ENCODE data around the gene CTDP1. TPM values are rescaled to one million over a fixed set of nuclear protein-coding genes. Genes with fewer than 3 reads are reported as not detected.

Gene CTDP1
- 12.1 and 14.7 TPM in 2 replicates for total RNA-seq (2014; rRNA removed; shearing (Covaris generic); ENCODE audit: low replicate concordance)

DNA sequence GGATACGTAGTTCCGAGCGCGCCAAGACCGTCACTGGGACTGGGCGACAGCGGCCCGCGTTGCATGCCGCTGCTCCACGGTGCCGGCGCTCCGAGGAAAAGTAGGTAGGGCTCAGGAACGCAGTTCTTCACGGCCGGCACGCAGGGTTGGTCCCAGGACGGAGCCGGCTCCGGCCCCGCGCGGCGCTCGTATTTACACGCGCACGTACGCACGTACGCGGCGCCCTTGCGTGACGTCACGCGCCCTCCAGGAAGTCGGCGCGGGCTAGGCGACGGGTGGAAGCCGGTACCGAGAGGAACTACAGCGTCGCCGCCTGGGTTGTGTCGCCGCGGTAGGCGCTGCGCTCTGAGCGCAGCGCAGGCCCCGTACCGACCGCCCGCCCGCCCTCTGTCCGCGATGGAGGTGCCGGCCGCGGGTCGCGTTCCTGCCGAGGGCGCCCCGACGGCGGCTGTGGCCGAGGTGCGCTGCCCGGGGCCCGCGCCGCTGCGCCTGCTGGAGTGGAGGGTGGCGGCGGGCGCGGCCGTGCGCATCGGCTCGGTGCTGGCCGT is at the start of gene CTDP1:
Gene CTDP1, plus strand, starts transcription at position 252 of the 548 bp plus-strand sequence. Its CDS starts 145 bp downstream, at position 397.
- DNase-seq (ENCODE audit: low read depth) = peak; percentile 90
- in situ Hi-C loops (cut with HindIII; ENCODE audit: low pct_unique_long_range_greater_than_20kb, low sequenced_read_pairs) = no loop called here

DNA sequence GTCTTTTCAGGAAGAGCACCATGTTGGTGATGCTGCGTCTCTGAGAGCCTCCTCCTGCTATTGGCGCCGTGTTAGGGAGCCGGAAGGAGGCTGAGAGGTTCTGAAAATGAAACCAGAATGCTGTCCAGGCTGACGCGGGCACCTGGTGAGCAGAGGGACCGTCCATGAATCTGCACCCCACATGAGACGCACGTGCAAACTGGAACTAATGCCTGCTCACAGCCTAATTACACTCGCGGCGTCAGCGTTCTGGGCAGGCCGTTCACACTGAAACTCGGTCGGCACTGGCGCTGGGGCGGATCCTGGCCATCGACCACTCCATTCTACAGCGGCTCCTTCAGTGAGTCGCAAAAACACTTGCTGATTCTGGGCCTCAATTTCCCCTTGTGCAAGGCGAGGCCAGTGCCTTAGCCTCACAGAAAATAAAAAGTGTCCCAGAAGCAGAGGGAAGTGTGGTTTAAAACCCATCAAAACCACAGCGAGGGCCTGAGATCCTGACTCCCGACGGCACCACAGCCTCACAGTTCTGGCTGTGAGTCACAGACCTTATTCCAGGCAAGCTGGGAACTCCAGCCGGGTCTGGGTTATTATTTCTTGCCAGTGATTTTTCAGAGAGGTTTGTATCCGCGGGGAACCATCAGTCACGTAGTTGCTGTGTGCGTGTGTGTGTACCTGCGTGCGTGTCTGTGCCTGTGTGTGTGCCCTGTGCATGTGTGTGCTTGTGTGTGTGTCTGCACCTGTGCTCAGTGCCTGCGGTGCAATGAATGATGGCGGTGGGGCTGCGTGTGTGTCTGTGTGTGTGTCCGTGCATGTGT is 49.1 kb upstream of the CTDP1 start:
- no peak for DNase-seq (ENCODE audit: low read depth)
- in situ Hi-C loops (cut with HindIII; ENCODE audit: low pct_unique_long_range_greater_than_20kb, low sequenced_read_pairs) = no loop called here

DNA sequence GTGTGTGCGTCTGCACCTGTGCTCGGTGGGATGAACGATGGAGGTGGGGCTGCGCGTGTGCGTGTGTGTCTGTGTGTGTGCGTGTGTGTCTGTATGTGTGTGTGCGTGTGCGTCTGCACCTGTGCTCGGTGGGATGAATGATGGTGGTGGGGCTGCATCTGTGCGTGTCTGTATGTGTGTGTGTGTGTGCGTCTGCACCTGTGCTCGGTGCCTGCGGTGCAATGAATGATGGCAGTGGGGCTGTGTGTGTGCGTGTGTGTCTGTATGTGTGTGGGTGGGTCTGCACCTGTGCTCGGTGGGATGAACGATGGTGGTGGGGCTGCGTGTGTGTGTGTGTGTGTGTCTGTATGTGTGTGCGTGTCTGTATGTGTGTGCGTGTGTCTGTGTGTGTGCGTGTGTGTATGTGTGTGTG is 48.5 kb upstream of the CTDP1 start:
- in situ Hi-C loops (cut with HindIII; ENCODE audit: low pct_unique_long_range_greater_than_20kb, low sequenced_read_pairs) = no loop called here
- no peak for DNase-seq (ENCODE audit: low read depth)

GRCh38 chr18:79631761-79632446 is 47.7 kb upstream of the CTDP1 start:
- in situ Hi-C loops (cut with HindIII; ENCODE audit: low pct_unique_long_range_greater_than_20kb, low sequenced_read_pairs) = no loop called here
- DNase-seq (ENCODE audit: low read depth) = no peak

DNA sequence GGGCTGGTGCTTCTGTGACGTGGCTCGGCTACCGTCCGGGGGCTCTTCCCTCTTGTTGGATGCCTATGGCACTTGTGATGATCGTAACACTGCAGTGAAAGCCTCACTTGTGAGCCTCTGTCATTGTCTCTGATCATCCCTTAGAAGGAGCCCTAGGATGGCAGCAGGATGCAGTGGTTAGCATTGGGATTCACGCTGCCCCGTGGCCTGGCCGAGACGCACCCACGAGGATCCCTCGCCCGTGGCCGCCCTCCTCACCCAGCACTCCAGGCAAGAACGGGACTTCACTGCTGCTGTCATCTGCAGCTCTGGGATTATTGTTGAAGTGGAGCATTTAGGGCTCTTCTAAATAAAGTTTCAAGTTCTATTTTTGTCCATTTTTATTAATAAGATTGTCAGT is 46.8 kb upstream of the CTDP1 start:
- in situ Hi-C loops (cut with HindIII; ENCODE audit: low pct_unique_long_range_greater_than_20kb, low sequenced_read_pairs) = no loop called here
- DNase-seq (ENCODE audit: low read depth) = no peak

DNA sequence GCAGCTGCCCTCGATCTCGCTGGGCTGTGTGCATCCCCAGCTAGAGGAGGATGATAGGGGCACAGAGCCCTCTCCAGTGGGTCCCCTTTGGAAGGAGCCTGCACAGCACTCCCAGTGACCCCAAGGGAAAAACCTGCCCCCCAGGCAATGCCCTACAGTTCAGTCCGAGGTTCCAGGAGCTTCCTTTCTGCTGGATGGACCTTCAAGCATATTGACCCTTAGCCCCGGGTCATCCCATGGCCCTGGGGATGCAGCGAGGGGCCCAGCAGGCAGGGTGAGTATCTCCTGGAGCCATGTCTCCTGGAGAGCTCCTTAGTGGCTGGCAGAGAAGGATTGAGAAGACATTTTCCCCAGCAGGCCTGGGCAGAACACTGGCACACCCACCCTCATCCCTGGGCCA is 45.4 kb upstream of the CTDP1 start:
- in situ Hi-C loops (cut with HindIII; ENCODE audit: low pct_unique_long_range_greater_than_20kb, low sequenced_read_pairs) = no loop called here
- no peak for DNase-seq (ENCODE audit: low read depth)

DNA sequence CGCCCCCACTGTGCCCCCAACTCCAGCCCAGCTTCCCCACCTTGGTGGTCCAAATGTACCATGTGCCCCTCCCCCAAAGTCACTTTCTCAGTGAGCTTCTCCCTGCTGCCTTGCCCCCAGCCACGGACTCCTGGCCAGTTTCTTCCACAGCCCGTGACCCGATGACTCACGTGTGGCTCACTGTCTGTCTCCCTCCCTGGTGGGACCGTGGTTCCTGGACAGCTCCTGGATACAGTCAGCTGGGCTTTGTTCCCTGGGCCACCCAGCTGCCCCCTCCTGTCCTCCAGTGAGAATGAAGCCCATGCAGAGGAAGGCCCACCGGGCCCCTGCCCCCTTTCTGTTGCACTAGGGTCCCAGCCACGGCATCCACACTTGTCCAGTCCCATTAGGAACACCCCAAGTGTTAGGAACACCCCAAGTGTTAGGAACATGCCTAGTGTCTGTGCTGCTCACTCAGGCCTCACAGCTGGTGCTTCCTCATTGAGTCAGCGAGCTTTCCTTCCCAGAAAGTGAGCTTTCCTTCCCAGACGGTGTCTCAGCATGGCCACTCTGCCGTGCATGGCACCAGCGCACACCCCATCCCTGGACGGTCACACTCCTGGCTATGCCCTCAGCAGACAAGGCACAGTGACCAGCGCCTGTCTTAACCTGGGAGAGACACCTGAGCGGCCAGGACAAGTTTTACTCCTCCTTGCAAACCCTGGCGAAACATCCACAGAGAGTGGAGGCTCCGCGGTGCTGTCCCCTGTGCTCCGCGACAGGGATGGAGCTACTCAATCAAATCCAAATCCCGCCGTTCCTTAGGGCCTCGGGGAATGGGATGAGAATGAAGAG is 44.8 kb upstream of the CTDP1 start:
- in situ Hi-C loops (cut with HindIII; ENCODE audit: low pct_unique_long_range_greater_than_20kb, low sequenced_read_pairs) = no loop called here

GRCh38 chr18:79635427-79635726 is 44.2 kb upstream of the CTDP1 start:
- in situ Hi-C loops (cut with HindIII; ENCODE audit: low pct_unique_long_range_greater_than_20kb, low sequenced_read_pairs) = no loop called here
- no peak for DNase-seq (ENCODE audit: low read depth)

More for the DNA sequence above, 44.8 kb upstream of the CTDP1 start:
- no peak for DNase-seq (ENCODE audit: low read depth)

GRCh38 chr18:79637181-79637920 is 42.3 kb upstream of the CTDP1 start:
- in situ Hi-C loops (cut with HindIII; ENCODE audit: low pct_unique_long_range_greater_than_20kb, low sequenced_read_pairs) = no loop called here
- no peak for DNase-seq (ENCODE audit: low read depth)

DNA sequence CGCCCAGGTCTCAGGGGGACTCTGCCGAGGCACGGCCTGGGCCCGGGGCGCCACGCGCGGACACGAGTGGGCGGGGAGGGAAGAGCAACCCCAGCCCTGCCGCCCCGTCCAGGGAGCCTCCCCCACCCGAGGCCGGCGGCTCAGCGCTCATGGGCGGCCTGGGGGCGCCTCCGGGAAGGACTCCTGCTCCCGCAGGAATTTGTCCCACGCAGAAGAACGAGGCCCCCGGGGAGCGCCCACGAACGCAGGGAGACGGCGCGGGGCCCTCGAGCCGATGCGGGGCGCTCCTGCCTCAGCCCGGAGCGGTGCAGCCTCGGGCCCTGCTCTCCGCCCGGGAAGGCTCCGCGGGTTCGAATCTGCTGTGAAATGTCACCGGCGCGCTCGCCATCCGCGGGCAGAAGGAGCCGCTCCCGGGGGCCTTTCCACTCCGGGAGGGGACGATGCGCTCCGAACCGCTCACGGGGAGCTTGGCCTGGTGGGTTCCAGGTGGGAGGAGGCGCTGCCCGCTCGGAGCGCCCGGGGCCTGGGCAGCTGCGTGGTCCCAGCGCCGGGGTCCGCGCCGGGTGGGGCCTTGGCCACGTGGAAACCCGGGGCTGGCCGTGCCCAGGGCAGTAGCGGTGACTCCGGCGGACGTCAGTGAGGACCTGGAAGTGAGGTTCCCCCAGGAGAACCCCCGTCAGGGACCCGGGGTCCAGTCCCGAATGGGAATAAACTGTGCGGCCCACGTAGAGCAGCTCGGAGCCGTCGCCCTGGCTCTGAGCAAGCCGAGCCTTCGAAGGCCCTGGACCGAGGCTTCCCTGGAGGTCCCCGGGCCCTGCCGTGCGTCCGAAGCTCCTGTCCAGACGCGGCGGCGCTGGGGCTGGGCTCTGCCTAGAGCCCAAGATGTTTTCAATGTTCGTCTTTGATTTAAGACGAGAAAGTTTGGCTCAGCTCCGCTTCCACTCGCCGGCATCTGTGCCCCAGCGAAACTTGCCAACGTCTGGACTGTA is 41.4 kb upstream of the CTDP1 start:
- in situ Hi-C loops (cut with HindIII; ENCODE audit: low pct_unique_long_range_greater_than_20kb, low sequenced_read_pairs) = no loop called here
- no peak for DNase-seq (ENCODE audit: low read depth)

DNA sequence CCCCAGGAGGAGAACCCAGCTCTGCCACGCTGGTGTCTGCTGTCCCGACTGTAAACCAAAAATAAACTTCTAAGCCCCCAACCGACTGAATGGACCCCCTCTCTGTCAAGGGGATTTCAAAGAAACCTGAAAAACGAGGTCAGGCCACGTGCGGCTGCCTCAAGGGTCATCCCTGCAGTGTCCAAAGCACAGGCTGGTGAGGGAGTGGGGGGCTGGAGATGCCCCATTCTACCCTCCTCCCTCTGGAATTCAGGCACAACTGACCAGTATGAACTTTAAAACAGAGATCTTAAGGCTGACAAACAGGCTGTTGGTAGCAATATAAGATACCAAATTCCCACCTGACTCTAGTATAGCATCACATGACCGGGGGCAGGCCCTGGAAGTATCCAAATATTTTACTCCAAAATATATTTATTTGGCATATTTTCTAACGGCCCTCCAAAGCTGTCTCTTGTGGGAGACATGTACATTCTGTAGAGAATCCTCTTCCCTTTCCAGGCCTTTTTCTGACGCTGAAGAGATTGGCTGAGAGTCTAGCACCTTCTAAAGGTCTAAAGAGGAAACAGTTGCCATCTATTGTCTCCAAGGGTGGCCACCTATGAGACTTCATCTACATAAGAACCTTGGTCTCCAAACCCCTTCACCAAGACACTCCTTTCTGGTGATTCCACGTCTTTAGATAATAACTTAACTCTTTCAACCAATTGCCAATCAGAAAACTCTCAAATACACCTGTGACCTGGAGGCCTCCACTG is 40.4 kb upstream of the CTDP1 start:
- DNase-seq (ENCODE audit: low read depth) = no peak
- in situ Hi-C loops (cut with HindIII; ENCODE audit: low pct_unique_long_range_greater_than_20kb, low sequenced_read_pairs) = no loop called here

- in situ Hi-C loops (cut with HindIII; ENCODE audit: low pct_unique_long_range_greater_than_20kb, low sequenced_read_pairs) = no loop called here
- no peak for DNase-seq (ENCODE audit: low read depth)
These were observed 39.4 kb upstream of the CTDP1 start for GRCh38 chr18:79640064-79640672.

DNA sequence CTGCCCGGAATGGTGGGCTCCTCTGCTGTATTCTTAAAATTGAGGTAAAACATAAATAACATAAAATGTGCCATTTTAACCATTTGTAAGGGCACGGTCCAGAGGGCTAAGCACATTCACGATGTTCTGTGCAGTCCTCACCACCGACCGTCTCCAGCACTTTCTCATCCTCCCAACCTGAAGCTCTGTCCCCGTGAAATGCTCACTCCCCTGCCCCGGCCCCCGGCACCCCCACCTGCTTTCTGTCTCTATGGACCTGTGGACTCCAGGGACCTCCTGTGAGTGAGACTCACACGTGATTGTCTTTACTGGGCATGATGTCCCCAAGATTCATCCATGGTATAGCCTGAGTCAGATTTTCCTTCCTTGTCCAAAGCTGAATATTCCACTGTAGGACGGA is 38.7 kb upstream of the CTDP1 start:
- DNase-seq (ENCODE audit: low read depth) = no peak
- in situ Hi-C loops (cut with HindIII; ENCODE audit: low pct_unique_long_range_greater_than_20kb, low sequenced_read_pairs) = no loop called here

GRCh38 chr18:79641722-79642497 is 37.7 kb upstream of the CTDP1 start:
- in situ Hi-C loops (cut with HindIII; ENCODE audit: low pct_unique_long_range_greater_than_20kb, low sequenced_read_pairs) = no loop called here
- DNase-seq (ENCODE audit: low read depth) = no peak

DNA sequence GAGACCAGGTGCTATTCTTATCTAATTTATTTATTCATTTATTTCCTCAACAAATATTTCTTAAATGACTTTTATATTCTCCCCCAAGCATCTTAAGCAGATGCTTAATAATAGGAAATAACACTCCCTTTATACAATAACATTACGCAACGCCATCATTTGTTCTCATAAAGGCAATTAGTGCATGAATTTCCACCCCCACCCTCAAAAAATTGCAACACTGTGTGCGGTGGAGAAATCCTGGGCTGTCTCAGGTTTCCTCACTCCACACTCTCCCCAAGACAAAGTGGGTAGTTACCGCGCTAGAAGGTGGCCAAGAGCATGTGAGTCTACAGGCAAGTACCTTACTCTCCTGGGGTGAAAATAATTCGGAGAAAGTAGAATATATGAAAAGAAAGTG is 37.0 kb upstream of the CTDP1 start:
- DNase-seq (ENCODE audit: low read depth) = no peak
- in situ Hi-C loops (cut with HindIII; ENCODE audit: low pct_unique_long_range_greater_than_20kb, low sequenced_read_pairs) = no loop called here

Data from Caki2 (cell line).